GM20431 (cell line): ENCODE results near the gene RNF43.
"Not testable (repeated sequence)": the region's sequence is repeated elsewhere in the genome, so short reads cannot be mapped to it uniquely, and the experiment has no call there.

Source experiments
- in situ Hi-C: fragments of 300-500 bp; cut with MseI, MboI; formaldehyde crosslinking; loops from one replicate; pipeline ENCODE4 v1.15.0; 2020; ENCODE audit warnings: low sequenced_read_pairs; ENCODE audit not compliant: unreplicated experiment

The RNF43 gene

DNA sequence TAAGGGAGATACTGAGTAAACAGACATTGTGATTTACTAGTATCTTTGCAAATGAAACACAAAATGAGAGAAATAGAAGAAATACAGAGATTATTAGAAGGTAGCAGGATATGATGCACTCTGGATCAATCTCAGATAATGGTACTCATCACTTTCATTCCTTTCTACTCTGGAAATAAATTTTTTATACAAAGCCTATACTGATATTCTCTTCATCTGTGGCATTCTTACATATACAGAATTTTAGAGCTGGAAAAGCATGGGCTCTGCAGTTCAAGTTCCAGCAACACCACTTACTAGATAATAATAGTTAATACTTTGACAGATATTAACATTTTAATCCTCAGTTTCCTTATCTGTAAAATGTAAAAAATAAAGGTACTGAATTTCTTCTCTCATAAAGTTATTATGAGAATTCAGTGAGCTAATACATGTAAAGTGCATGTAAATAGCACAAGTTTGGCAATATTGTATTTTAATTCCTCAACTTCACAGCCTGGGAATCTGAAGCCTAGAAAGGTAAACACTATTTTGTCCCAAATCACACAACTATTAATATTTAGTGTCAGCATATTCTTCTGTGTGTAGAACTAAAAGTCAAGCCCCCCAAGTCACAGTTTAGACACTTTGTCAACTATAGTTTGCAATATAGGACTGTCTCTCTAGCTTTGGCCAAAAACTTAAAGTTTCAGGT, 6.5 kb downstream of the RNF43 start:
- in situ Hi-C loops, result no loop called here

DNA sequence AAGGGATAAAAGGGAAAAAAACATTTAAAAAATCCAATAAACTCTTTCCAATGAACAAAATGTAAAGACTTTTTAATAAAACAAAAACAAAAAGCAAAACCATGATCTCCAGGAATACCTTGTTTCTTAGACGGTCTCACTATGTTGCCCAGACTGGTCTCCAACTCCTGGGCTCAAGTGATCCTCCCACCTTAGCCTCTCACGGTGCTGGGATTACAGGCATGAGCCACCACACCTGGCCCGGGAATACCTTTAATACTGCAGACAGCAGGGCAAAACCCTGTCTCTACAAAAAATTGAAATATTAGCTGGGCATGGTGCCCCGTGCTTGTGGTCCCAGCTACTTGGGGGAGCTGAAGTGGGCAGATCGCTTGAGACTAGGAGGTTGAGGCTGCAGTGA, 7.9 kb downstream of the RNF43 start:
- in situ Hi-C loops, result no loop called here

DNA sequence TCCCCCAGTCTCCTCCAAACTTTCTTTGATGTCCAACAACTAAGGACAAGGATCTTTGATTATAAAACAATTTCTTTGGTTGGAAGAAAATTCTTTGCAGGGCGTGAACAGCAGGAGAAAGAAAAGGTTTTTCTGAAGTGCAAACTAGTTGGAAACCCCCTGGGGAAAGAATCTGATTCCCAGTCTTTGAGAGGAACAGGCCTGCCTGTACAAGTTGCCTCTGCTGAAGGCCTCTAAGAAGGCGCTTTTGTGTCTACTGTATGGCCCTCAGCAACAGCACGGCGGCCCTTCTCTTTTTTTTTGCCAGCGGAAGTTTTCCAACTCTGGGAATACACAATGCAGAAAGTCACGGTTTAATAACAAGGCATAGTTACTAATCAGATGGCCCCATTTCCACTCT, 14.0 kb downstream of the RNF43 start:
- in situ Hi-C loops, result no loop called here

DNA sequence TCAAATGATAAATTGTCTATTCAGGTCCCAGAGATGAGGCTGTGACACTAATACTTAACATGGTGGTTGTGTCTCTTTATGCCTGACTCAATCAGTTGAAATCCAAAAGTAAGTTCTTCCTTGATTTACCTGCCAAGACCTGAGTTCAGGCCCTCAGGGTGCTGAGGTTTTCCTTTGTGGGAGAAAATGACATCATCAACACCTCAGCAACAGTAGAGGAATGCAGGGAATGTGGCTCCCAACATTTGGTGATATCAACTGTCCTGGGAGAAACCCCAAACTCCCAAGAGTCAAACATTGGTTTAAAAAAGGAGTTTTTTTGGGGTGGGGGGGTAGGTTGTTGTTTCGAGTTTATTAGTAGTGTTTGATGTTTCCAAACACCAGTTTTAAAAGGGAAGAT, 14.7 kb downstream of the RNF43 start:
- in situ Hi-C loops, result no loop called here

DNA sequence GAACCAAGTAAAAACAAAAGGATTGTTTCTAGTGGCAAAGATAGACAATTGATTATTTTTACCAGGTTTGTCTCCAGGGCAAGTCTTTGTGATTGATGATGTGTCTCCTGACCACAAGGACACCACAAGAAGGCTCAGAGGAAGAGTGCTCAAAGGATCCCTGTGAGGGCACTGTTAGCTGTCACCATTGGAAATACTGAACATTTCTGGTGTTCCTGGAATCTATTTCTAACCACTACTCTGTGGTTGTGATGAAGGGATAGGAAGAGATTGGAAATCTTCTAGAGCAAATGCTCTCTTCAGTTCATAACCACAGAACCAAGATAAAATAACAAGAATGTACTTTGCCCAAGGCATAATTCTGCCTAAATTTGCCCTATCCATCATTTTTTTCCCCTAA, 15.3 kb downstream of the RNF43 start:
- in situ Hi-C loops, result no loop called here

DNA sequence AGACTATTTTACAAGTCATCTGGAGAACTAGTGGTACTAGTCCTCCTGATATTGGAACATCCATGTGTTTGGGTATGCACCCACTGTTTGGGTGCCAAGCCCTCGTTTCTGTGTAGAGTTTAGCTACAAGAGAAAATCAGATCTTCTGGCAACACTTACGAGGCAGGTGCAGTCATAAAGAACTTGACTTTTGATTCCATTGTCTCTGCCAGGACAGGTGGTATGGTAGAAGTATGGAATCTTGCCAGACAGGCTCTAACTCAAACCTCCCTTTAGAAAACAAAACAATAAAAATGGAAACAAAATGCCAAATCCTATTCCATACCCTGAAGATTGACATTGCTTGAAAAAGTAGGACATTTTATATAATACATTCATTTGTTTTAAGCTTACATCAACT, 16.0 kb downstream of the RNF43 start:
- in situ Hi-C loops, result no loop called here

DNA sequence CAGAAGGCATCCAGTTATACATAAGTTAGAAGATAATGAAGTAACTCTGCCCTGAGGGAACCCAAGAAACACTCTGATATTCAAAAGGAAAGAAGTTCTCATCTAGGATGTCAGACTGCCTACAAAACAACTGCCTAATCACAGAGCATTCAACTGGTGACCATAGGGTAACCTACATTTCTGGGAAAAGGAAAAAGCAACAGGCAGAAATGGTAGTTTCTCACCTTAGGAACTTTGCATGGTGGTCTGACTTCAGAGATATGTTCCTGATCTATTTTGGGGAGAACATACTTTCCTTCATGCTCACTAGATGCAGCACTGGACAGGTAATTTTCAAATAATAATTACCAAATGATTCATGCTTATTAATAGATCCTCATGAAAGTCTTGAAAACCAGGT, 16.5 kb downstream of the RNF43 start:
- in situ Hi-C loops, result no loop called here

DNA sequence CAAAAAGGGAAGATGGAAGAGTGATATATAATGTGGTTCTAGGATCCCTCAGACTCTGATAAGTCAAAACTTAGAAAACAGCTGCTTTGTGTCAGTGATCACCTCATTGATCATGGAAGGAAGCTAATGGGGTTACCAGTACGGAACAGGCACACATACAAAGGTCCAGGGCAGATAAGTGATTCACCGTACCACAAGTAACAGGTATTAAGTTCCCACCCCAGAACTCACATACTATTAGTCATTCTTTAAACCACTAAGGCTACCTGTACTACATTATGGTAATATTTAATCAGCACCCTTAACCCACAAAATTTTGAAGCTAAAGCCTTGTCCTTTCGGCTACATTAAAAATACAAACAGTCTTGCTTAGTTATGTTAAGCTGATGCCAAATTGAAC, 17.4 kb downstream of the RNF43 start:
- in situ Hi-C loops, result no loop called here

DNA sequence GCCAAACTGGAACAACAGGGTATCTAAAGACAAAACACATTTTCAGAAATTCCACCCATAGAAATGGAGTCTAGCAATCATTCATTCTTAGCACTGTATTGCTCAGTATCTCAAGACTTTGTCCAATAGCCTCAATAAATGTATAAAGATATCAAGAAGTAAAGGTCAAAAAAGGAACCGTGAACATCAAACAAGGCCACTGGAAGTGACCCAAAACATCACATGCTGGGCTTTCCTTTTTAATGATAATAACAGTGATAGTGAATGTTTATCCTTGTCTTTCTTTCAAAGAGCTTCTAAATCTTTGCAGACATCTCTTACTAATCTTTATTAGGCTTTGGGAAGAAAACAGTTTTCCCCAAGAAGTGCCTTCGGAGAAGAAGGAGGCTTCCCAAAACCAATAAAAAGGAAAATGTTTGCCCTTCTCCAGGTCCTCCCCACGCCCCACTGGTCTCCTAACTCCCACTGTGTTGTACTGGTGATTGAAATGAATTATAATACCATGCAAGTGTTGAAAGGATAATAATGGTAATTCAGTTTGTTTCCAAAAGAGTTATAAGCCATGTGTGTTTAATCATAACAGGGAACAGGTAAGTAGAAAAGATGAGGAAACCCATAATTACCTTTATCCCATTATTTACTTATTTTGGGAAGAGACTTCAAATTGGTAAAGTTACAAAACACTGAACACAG, 18.6 kb downstream of the RNF43 start:
- in situ Hi-C loops, result no loop called here

DNA sequence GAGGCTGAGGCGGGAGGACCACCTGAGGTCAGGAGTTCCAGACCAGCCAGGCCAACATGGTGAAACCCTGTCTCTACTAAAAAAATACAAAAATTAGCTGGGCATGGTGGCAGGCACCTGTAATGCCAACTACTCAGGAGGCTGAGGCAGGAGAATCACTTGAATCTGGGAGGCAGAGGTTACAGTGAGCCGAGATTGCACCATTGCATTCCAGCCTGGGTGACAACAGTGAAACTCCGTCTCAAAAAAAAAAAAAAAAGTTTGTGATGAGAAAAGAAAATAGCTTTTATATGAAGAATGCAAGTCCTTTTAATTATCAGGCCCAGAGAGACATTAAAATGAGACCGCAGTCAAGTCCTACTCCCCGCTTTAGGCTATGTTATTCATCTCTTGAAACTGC, 19.9 kb downstream of the RNF43 start:
- in situ Hi-C loops, result not testable (repeated sequence)

DNA sequence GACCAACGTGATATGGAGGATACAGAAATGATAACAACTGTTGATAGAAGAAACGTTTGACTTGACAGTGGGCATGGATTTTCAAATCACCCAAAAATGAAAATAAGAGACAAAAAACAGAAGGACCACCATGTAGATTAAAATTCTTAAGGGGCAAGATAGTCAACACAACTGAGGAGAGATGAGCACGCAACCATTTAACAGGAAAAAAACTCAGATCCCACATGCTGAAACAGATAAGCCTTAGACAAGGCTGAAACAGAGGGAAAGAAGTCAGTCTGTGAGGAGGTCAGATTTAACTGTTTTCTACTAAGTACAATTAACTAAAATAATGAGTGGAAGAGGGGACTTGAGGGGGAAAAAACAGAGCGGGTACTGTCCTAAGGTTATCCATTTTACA, 21.2 kb downstream of the RNF43 start:
- in situ Hi-C loops, result no loop called here

DNA sequence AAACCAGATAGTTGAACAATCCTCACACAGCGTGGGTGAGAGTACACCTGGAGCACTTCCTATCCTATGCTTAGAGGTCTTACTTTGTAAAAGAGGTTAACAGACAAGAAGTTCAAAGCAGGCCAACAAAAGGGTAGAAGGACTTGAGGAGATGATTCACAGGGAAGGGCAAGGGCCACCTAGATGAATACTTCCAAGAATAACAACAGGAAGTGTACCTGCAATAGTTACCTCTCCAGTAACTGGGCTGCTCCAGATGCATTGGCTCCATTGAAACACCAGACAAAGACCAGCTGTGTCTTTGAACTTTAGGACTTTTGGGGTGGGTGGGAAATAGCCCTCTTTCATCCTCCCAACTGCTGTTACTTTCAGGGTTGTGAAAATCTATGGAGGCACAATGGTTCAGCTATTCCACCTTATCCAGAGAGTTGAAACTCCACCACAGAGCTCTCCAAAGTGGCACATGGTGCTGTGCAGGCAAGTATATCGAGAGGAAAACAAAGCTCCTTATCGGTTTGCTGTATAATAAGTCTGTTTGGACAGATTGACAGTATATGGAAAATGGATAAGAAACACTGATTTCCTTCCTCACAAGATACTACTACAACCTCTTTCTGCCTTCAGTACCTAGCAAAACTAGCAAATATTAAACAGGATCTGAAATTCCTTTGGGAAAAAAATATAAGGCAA, 22.7 kb downstream of the RNF43 start:
- in situ Hi-C loops, result no loop called here

DNA sequence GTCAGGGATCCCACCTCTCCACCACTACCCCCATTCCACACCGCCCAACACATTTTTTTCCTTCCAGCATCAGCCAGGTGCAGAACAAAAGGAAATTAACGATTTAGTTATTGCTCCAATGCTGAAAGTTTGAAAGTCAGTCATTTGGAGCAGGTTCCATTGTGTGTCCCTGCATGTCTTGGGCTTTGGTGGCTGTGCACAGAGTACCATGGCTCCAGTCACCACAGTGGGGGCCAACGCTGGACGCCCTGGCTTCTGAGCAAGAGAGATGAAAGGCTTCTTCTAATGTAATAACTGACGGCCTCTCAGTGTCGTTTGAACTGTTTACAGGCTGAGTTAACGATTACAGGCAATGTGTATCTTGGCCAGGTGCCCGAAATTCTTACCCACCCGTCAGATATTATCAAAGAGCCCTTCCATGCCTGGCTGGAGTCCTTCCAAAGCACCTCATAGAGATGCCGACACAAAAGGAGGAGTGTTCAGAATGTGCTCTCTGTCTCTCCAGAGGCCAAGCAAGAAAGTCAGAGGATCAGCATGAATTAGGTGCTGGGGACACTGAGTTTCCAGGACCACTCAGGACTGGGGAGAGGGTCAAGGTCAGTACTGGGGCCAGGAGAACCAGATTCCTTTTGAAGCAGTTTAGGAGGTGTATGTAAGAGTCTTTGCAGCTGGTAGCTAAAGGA, 25.9 kb downstream of the RNF43 start:
- in situ Hi-C loops, result no loop called here

DNA sequence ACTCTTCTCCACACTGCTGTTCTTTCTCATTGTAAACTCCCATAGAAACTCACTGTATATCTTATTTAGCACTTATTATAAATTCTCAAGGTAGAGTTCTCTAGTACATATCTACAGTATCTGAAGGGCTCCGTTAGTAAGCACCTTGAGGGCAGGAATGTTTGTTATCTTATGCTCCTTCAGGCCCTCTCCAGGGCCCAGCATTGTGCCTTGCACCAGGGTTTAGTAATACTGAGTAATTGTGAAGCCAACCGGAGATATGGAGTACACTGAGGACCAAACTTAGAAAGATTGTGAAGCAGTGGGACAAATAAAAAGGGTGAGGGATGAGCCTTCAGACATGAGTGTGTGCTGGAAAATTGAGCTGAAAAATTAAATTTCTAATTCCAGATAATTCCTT, 26.4 kb downstream of the RNF43 start:
- in situ Hi-C loops, result no loop called here

DNA sequence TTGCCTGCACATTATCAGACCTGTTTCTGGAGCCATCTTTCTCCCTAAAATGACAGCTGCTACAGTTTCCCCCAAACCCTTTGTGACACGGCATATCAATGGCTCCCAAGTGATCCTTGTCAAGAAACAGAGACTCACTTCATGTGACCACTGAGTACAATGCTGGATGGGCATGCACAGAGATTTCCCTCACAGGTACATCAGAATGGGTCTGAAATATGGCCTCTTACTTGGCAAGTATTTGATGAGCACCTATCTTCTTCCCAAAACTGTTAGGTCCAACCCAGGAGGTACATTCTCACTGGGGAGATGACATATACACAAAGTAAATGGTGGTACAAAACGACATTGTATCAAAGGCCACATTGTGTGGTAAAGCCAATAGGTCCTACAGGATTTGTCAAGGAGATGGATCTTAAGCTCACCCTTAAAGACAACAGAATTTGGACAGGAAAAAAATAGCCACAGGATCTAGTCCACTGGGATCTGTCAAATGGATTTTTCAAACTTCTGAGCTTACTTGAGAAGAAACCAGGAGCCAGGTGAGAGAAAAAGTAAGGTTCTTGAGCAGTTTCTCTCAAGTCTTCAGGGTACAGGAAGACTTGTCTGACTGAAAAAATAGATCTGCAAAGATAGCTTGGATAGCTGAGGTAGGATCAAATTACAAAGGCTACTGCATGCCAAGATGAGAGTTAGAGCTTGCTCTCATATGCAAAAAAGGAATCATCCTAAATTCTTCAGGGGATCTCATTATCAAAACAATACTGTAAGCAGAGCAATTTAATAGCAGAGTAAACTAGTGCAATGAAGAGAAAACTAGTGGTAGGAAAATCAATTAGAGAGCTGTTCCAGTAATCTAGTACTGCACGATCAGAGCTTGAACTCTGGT, 28.8 kb downstream of the RNF43 start:
- in situ Hi-C loops, result no loop called here

DNA sequence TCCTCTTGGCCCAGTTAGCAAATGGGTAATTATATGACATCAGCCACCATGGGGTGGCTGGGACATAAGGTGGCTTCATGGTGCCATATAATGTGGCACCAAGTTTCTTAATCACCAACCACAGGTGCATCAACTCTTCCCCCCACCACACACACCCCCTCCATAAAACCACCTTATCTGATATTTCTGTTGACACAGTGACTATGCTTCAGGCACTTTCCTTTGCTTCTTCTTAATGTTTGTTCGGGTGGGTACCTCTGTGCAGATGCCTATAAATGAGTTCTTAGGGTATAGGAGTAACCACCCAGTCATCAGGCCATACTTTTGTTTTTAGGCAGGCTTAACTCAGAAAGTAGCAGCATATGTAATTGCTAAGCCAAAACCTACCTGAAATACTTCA, 29.5 kb downstream of the RNF43 start:
- in situ Hi-C loops, result no loop called here

DNA sequence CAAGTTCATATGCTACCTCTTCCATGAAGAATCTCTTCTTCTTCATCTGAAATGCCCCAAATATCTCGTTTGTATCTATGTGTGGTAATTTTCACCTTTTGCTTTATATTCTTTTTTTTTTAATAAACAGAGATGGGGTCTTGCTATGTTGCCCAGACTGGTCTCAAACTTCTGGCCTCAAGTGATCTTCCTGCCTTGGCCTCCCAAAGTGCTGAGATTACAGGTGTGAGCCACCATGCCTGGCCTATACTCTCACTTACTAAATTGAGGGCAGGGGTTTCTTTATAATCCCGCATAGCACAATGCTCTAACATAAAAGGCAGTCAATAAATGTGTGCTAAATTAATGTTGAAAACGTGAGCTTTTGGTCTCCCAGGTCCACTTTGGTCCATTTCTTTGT, 30.6 kb downstream of the RNF43 start:
- in situ Hi-C loops, result no loop called here

DNA sequence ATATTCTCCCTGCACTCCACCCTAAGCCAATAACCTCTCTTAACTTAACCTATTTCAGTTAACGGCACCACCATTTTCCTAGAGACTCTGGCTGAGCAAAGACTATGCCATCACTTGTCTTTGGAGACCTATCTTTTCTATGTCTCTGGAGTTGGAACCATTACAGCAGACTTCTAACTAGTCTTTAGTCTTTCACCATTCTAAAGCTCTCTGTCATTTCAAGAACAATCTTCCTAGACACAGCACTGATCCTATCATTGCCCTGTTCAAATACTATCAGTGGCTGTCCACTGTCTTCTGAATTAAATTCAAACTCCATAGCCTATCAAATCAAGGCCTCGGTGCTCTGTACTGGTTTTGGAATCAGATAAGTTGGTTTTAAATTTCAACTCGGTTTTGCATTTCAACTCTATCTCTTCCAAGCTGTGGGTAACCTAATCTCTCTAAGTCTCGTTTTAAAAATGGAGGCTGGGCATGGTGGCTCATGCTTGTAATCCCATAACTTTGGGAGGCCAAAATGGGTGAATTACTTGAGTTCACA, 31.9 kb downstream of the RNF43 start:
- in situ Hi-C loops, result no loop called here

DNA sequence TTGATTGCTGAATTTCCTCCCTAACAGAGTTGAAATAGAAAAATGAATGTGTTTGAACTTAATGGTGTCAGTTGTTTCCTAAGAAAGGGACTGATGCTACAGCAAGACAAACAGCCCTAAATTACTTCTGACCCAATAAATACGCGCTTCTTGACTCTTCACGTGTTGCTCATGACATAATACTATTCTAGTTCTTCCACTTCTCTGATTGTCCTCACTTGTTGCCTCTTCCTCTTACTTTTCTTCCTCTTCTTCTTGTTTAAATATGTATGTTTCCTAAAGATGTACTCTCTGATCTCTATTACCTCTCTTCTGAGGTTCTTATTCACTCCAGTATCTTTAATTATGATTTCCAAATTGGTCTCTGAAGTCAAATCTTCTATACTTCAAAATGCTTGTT, 32.4 kb downstream of the RNF43 start:
- in situ Hi-C loops, result no loop called here
